ENCODE data around the gene TMEM205.

DNA sequence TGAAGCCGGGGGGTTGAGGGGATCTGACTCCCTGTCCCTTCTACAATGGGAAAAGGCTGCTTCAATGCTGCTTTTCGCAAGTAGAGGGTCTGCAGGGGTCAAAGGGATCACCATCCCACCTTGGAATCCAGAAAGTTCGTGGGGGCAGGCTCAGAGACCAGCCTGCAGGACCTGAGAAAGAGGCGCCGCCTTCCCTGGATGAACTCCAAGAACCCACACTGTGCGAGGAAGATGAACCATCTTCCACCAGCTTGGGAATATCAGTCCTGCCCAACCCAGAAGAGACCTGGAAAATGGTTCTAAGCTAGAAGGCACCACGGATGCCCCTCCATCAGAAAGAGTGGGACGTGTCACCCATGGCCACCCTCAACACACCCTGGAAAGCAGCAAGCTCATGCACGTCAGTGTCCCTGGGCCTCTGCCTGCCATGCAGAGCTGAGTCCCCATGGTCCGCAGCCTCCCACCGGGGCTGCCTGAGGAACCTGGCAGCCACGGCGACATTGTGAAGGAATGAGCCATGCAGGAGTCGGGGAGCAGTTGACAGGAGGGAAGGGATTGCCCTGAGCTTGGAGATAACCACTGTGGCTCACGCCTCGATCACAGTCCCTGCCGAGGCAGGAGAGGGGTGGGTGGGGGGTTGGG lies 21.2 kb downstream of the TMEM205 start:
- TF ChIP-seq, protein P1, sequence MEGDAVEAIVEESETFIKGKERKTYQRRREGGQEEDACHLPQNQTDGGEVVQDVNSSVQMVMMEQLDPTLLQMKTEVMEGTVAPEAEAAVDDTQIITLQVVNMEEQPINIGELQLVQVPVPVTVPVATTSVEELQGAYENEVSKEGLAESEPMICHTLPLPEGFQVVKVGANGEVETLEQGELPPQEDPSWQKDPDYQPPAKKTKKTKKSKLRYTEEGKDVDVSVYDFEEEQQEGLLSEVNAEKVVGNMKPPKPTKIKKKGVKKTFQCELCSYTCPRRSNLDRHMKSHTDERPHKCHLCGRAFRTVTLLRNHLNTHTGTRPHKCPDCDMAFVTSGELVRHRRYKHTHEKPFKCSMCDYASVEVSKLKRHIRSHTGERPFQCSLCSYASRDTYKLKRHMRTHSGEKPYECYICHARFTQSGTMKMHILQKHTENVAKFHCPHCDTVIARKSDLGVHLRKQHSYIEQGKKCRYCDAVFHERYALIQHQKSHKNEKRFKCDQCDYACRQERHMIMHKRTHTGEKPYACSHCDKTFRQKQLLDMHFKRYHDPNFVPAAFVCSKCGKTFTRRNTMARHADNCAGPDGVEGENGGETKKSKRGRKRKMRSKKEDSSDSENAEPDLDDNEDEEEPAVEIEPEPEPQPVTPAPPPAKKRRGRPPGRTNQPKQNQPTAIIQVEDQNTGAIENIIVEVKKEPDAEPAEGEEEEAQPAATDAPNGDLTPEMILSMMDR (IDR thresholded peaks at IDR 0.05 in 2 of 3, conservative IDR thresholded peaks at IDR 0.05 in 1 of 3; ENCODE audit: control insufficient read depth in 2 of 3, extremely low read depth in 1 of 3, insufficient read depth in 1 of 3, low read depth in 3 of 3, low read length in 3 of 3), result no peak
- no peak for TF ChIP-seq CHD2 (IDR thresholded peaks at IDR 0.05; ENCODE audit: borderline replicate concordance, low read depth, low read length)
- no peak for TF ChIP-seq POLR2AphosphoS5 (IDR thresholded peaks at IDR 0.05; ENCODE audit: low read length)
- TF ChIP-seq, protein P2, sequence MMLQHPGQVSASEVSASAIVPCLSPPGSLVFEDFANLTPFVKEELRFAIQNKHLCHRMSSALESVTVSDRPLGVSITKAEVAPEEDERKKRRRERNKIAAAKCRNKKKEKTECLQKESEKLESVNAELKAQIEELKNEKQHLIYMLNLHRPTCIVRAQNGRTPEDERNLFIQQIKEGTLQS (IDR thresholded peaks at IDR 0.05; ENCODE audit: borderline replicate concordance, extremely low read depth, low read depth, low read length), result no peak
- TF ChIP-seq SMAD1 (IDR thresholded peaks at IDR 0.05; ENCODE audit: low read depth, partially characterized antibody), result no peak
- TF ChIP-seq POLR2A (IDR thresholded peaks at IDR 0.05; ENCODE audit: low read depth, low read length), result no peak
- TF ChIP-seq CBX3 (IDR thresholded peaks at IDR 0.05; ENCODE audit: borderline replicate concordance, low read depth), result no peak
- no peak for TF ChIP-seq SMC3 (IDR thresholded peaks at IDR 0.05; ENCODE audit: borderline replicate concordance, low read length)
